Lower lobe of right lung (tissue), 2 donors: ENCODE results near the gene PCYT1A. TPM values are rescaled to one million over a fixed set of nuclear protein-coding genes. Genes with fewer than 3 reads are reported as not detected.

Source experiments
- ATAC-seq, 2 donors: fragments of 200-7000 bp; cut with Tn5 transposase; one replicate each; pipeline ENCODE4 v1.9.1; 2020 to 2022; ENCODE audit warnings: mild to moderate bottlenecking in 2 of 2, moderate library complexity in 2 of 2
- DNase-seq: peaks from one replicate; pipeline ENCODE4 v3.0.0-alpha.2; 2020
- H3K27ac ChIP-seq: fragments of 200-600 bp; one replicate; pipeline ENCODE4 v1.8.0; 2022
- H3K27me3 ChIP-seq: fragments of 200-600 bp; one replicate; pipeline ENCODE4 v1.8.0; 2022; ENCODE audit warnings: low read depth
- H3K36me3 ChIP-seq: fragments of 200-600 bp; one replicate; pipeline ENCODE4 v1.8.0; 2022; ENCODE audit warnings: mild to moderate bottlenecking
- H3K4me1 ChIP-seq: fragments of 200-600 bp; one replicate; pipeline ENCODE4 v1.8.0; 2022
- H3K4me3 ChIP-seq: fragments of 200-600 bp; one replicate; pipeline ENCODE4 v1.8.0; 2022; ENCODE audit warnings: mild to moderate bottlenecking
- H3K9me3 ChIP-seq: fragments of 200-600 bp; one replicate; pipeline ENCODE4 v1.8.0; 2022
- intact Hi-C: fragments of 100-400 bp; cut with DNase I; formaldehyde crosslinking; loops from one replicate; pipeline ENCODE4 v1.11.0; 2022
- total RNA-seq: library from RNA; stranded (reverse); fragmentation: NEBNext Ultra II Directional; extraction: Animal tissue kit (Norgen Biotek cat#: 25700); gene quantifications from one replicate; pipeline ENCODE4 v1.2.1, GENCODE V29; 2021
- TF ChIP-seq, protein P1 (sequence below): fragments of 200-600 bp; IDR thresholded peaks from one replicate; pipeline ENCODE4 v1.8.0; 2022; ENCODE audit warnings: antibody characterized with exemption, mild to moderate bottlenecking
- donor health status: DM: no; HTN: yes; CAD: no; lungs with severe emphysema.

PCYT1A gene
- total RNA-seq, 1 donor from 2014 or later, result 56.1 TPM

DNA sequence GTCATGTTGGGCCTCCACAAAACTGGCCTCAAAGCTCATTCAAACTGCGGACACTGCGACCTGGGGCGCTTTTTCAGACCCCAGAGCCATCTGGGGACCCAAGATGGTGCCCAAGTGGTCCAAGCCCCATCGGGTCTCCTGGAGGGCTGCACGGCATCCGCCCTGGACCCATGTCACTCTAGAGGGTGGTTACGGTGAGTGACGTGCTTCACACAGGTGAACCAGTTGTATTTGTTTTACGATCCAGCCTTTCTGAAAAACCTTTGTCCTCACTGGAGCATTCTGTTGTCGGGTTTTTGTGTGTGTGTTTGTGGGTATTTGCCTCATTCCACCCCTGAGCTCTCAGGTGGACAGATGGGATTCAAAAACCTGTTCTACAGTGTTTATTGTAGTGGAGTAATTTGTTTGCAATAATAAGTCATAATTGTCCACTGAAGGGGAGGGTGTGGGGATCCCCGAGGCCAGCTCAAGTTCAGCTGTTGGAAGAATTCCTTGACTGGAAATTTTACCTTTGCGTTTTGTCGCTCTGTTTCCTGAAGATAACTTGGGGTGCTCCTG, 69.3 kb downstream of the PCYT1A start:
- H3K4me3 ChIP-seq, result no peak overlapping the region
- no peaks in the 10 kb centered on the region for H3K36me3 ChIP-seq
- intact Hi-C loops, result no loop called here
- no peak overlapping the region for H3K27ac ChIP-seq
- H3K27me3 ChIP-seq, result peaks cover 5% of the 10 kb centered on the region
- ATAC-seq, result no peak
- H3K4me1 ChIP-seq, result peaks cover 16% of the 10 kb centered on the region
- no peaks in the 10 kb centered on the region for H3K9me3 ChIP-seq
- TF ChIP-seq, protein P1, sequence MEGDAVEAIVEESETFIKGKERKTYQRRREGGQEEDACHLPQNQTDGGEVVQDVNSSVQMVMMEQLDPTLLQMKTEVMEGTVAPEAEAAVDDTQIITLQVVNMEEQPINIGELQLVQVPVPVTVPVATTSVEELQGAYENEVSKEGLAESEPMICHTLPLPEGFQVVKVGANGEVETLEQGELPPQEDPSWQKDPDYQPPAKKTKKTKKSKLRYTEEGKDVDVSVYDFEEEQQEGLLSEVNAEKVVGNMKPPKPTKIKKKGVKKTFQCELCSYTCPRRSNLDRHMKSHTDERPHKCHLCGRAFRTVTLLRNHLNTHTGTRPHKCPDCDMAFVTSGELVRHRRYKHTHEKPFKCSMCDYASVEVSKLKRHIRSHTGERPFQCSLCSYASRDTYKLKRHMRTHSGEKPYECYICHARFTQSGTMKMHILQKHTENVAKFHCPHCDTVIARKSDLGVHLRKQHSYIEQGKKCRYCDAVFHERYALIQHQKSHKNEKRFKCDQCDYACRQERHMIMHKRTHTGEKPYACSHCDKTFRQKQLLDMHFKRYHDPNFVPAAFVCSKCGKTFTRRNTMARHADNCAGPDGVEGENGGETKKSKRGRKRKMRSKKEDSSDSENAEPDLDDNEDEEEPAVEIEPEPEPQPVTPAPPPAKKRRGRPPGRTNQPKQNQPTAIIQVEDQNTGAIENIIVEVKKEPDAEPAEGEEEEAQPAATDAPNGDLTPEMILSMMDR, result no peak
- DNase-seq, result no peak

DNA sequence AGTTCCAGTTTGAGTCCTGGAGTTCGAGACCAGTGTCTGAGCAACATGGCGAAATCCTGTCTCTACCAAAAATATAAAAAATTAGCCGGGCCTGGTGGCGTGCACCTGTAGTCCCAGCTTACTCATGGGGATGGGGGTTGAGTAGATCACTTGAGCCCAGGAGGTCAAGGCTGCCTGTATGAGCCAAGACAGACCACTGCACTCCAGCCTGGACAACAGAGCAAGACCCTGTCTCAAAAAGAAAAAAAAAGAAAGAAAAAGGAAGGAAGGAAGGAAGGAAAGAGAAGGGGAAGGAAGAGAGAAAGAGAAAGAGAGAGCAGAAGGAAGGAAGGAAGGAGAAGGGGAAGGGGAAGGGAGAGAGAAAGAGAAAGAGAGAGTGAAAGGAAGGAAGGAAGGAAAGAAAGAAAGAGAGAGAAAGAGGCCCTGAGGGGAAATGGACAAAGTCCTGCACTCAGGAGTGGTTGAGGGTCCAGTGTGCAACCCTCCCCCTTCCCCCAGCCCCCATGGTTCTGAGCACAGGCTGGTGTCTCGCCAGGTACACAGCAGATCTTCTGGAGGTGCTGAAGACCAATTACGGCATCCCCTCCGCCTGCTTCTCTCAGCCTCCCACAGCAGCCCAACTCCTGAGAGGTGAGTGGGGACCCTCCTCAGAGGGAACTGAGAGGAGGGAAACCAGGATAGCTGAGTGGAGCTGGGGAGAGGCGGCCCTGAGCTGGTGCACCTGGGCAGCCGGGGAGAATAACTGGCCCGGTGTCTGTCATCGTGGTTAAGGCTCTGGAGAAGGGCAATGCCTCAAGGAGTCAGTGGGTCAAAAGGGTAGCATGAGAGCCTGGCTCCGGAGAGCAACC, 70.0 kb downstream of the PCYT1A start:
- ATAC-seq (no peak), DNase-seq (no peak)
- TF ChIP-seq, protein P1, result no peak
- no peak overlapping the region for H3K4me3 ChIP-seq
- H3K9me3 ChIP-seq, result no peaks in the 10 kb centered on the region
- no peaks in the 10 kb centered on the region for H3K36me3 ChIP-seq
- H3K27me3 ChIP-seq, result peaks cover 5% of the 10 kb centered on the region
- peaks cover 16% of the 10 kb centered on the region for H3K4me1 ChIP-seq
- intact Hi-C loops, result no loop called here
- H3K27ac ChIP-seq, result no peak overlapping the region

DNA sequence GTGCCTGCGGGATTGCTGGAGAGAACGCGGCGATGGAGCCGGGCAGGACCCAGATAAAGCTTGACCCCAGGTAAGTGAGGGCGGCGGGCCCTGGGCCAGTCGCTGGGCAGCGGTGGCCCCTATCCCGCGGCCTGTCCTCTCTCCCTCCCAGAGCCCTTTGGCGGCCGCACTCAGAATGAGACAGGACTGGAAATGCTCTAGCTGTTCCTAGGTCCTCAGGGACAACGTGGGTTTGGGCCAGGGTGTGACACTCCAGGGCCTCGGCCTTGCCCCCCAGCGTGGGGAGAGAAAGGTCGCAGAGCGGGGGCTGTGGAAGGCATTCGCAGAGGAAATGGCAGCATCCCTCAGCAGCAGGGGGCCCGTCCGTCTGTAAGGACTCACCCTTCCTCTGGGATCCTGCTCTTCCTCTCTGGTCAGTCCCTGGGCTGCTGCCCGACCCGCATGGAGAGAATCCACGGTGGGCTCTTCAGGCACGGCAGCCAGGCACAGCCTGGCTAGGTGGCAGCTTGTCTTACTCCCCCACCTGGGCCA, 70.8 kb downstream of the PCYT1A start:
- no peak overlapping the region for H3K27ac ChIP-seq
- intact Hi-C loops, result no loop called here
- DNase-seq (no peak), ATAC-seq (peak; percentile 2)
- H3K9me3 ChIP-seq, result no peaks in the 10 kb centered on the region
- H3K4me1 ChIP-seq, result peaks cover 16% of the 10 kb centered on the region
- TF ChIP-seq, protein P1, result no peak
- no peaks in the 10 kb centered on the region for H3K36me3 ChIP-seq
- no peak overlapping the region for H3K4me3 ChIP-seq
- peaks cover 5% of the 10 kb centered on the region for H3K27me3 ChIP-seq

DNA sequence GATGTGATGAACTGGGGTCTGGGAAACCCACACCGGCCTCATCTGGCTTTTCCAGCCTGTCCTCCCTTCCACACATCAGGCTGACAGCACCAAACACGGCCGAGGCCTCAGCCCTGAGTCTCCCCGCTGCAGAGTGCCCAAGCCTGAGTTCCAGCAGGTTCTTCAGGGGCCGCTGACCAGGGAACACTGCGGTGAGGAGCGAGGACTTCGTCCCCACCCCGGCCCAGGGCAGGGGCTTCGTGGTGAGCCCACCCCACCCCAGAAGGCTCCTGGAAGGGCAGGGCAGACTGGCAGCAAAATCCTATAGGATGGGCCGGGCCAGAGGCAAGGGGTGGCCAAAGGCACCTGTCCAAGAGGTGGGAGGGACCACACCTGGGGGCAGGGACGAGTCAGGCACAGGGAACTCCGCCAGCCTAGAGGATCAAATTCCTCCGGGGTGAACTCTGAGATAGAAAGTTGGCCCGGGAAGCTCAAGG, 71.4 kb downstream of the PCYT1A start, which contains the start of gene SLC51A:
TSS of gene SLC51A (plus strand) at position 446 of the 476 bp plus-strand sequence. CDS start 179 bp downstream, outside the sequence.
- no peak within 1 kb of the TSS for H3K27ac ChIP-seq
- intact Hi-C loops, result no loop called here
- no peaks in the 10 kb centered on the region for H3K36me3 ChIP-seq
- DNase-seq, result no peak
- no peaks in the 10 kb centered on the region for H3K9me3 ChIP-seq
- ATAC-seq, result peak; percentile 4 to 43
- peaks cover 5% of the 10 kb centered on the region for H3K27me3 ChIP-seq
- no peak within 1 kb of the TSS for H3K4me3 ChIP-seq
- peaks cover 16% of the 10 kb centered on the region for H3K4me1 ChIP-seq
- TF ChIP-seq, protein P1, result no peak

DNA sequence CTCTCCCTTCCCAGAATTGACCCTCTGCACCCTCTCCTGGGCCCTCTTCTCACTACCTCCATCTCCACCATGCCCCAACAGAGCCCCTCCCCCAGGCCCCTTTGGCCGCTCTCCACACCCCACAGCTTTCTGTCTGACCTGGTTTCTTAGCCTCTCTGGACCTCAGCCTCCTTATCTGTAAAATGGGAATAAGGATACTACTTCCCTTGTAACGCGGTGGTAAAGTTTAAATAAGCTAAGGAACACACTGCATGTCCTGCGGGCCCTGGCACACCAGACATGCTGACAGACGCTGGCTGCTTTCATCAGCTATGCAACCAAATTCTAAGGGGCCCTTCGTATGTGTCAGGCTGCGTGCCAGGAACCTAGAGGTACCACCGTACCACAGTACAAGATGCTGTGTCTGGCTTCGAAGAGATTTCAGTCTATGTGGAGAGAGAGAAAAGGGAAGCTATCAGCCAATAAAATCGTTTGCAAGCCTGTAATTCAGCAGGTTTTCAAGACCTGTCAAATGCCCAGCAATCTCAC, 72.0 kb downstream of the PCYT1A start:
- H3K4me1 ChIP-seq, result peaks cover 16% of the 10 kb centered on the region
- H3K9me3 ChIP-seq, result no peaks in the 10 kb centered on the region
- DNase-seq, result no peak
- no peak overlapping the region for H3K4me3 ChIP-seq
- no peak for ATAC-seq
- intact Hi-C loops, result no loop called here
- H3K27me3 ChIP-seq, result peaks cover 5% of the 10 kb centered on the region
- TF ChIP-seq, protein P1, result no peak
- H3K36me3 ChIP-seq, result no peaks in the 10 kb centered on the region
- H3K27ac ChIP-seq, result no peak overlapping the region
